HepG2 (cell line): Measurements from ENCODE around the gene DUXA. TPM values are rescaled to one million over a fixed set of nuclear protein-coding genes. Genes with fewer than 3 reads are reported as not detected.

ENCODE experiments used
- ATAC-seq: fragments of 200-7000 bp; cut with Tn5 transposase; 3 replicates; pipeline ENCODE4 v1.9.1; 2020; ENCODE audit warnings: mild to moderate bottlenecking, moderate library complexity
- BruUV-seq: library from RNA; stranded (reverse); fragments of 400-500 nt; replicated peaks from 2 replicates; lab custom pipeline; 2021; lab: Mats Ljungman, UMichigan
- CTCF ChIA-PET: fragments of 300-600 bp; formaldehyde crosslinking; extraction: SDS; loops from one replicate; lab custom pipeline; 2021; ENCODE audit warnings: low total read pairs, inconsistent platforms, low intra/inter-chr PET ratio; lab: Yijun Ruan, JAX
- POLR2A ChIA-PET: fragments of 350-600 bp; sonication (Branson Sonifier 250); formaldehyde crosslinking; loops from one replicate; lab custom pipeline; 2020; ENCODE audit warnings: antibody characterized with exemption, inconsistent platforms; lab: Yijun Ruan, JAX
- DNase-seq: peaks from one replicate; pipeline ENCODE4 v3.0.0-alpha.2; 2015; ENCODE audit warnings: low spot score
- FAIRE-seq: peaks from 3 replicates; lab custom pipeline; 2011; peaks lifted over from hg19 to GRCh38; lab: Jason Lieb, UNC
- H2AFZ ChIP-seq: one replicate; pipeline ENCODE4 v1.6.1; 2011; ENCODE audit warnings: low read length, inconsistent platforms
- H3K27ac ChIP-seq: fragments of 300-600 bp; 3 replicates; pipeline ENCODE4 v1.8.0; 2011; ENCODE audit warnings: mixed run types, mild to moderate bottlenecking, mixed read lengths, low read length, inconsistent platforms; ENCODE audit not compliant: insufficient read depth; ENCODE audit errors: extremely low read length
- H3K27me3 ChIP-seq, 2 experiments: fragments of 200-600 bp in 1 of 2; 2 replicates in 1 of 2; 3 replicates in 1 of 2; pipeline versions ENCODE4 v1.6.0 to v1.8.0; 2011; ENCODE audit warnings: low read length in 2 of 2, mild to moderate bottlenecking in 2 of 2, moderate library complexity in 2 of 2, inconsistent platforms in 1 of 2; ENCODE audit not compliant: insufficient read depth in 2 of 2, control insufficient read depth in 1 of 2
- H3K36me3 ChIP-seq, 2 experiments: fragments of 200-600 bp in 1 of 2; replicated peaks in 1 of 2; 2 replicates in 1 of 2; 3 replicates in 1 of 2; pipeline versions ENCODE4 v1.5.1 to v1.8.0; 2011; ENCODE audit warnings: low read length in 2 of 2, inconsistent platforms in 1 of 2; ENCODE audit not compliant: insufficient read depth in 2 of 2, control insufficient read depth in 1 of 2
- H3K4me1 ChIP-seq: 2 replicates; pipeline ENCODE4 v1.5.1; 2012; ENCODE audit warnings: low read length, inconsistent platforms; ENCODE audit not compliant: insufficient read depth
- H3K4me2 ChIP-seq: 2 replicates; pipeline ENCODE4 v1.6.0; 2011; ENCODE audit warnings: low read depth, low read length, inconsistent platforms
- H3K4me3 ChIP-seq, 3 experiments: fragments of 200-600 bp in 1 of 3; sonication (generic), shearing (Covaris generic) in 1 of 3; replicated peaks in 1 of 3; 2 replicates each; pipeline ENCODE4 v1.5.1; 2011 to 2016; ENCODE audit warnings: low read length in 3 of 3, inconsistent platforms in 2 of 3, low read depth in 2 of 3, mild to moderate bottlenecking in 2 of 3, control low read depth in 1 of 3, mixed read lengths in 1 of 3; ENCODE audit not compliant: insufficient read depth in 1 of 3
- H3K79me2 ChIP-seq: one replicate; pipeline ENCODE4 v1.6.1; 2011; ENCODE audit warnings: low read length, inconsistent platforms; ENCODE audit not compliant: insufficient read depth
- H3K9ac ChIP-seq: 2 replicates; pipeline ENCODE4 v1.6.0; 2011; ENCODE audit warnings: mild to moderate bottlenecking, low read depth, low read length, inconsistent platforms; ENCODE audit not compliant: insufficient read depth
- H3K9me3 ChIP-seq: 2 replicates; pipeline ENCODE4 v1.5.1; 2012; ENCODE audit warnings: mild to moderate bottlenecking, low read length
- H4K20me1 ChIP-seq: 2 replicates; pipeline ENCODE4 v1.6.0; 2011; ENCODE audit warnings: inconsistent platforms, mild to moderate bottlenecking, low read length, moderate library complexity; ENCODE audit not compliant: insufficient read depth
- NFATC3 ChIP-seq: sonication (generic); formaldehyde crosslinking; IDR thresholded peaks from 2 replicates; pipeline ENCODE4 v1.5.1; 2020; ENCODE audit warnings: mild to moderate bottlenecking, missing genetic modification reagents
- WGBS: methylation state at CpG from one replicate; pipeline ENCODE4 v1.1.6; 2017; ENCODE audit warnings: low lambda C conversion rate; 5-methylcytosine and 5-hydroxymethylcytosine counted together
- in situ Hi-C: cut with HindIII; loops from 2 replicates; pipeline ENCODE4 v1.10.0; 2017; ENCODE audit warnings: low pct_unique_long_range_greater_than_20kb; ENCODE audit not compliant: extremely low pct_ligation_motif_present
- intact Hi-C: fragments of 100-400 bp; cut with micrococcal nuclease; formaldehyde crosslinking; loops from one replicate; pipeline ENCODE4 v1.10.0; 2022; ENCODE audit not compliant: unreplicated experiment
- polyA plus RNA-seq, 8 experiments: library from polyadenylated mRNA; depleted of rRNA in 3 of 8; stranded (reverse) in 7 of 8; unstranded in 1 of 8; fragments of >200 nt; fragmentation: Illumina TruSeq in 4 of 8; extraction: Trizol in 4 of 8; gene quantifications; 2 replicates each; pipeline versions ENCODE4 v1.2.1 to v1.2.3, GENCODE V29; 2011 to 2016; ENCODE audit warnings: low read depth in 4 of 8, missing spikeins in 1 of 8, mixed read lengths in 1 of 8; ENCODE audit not compliant: insufficient read depth in 1 of 8
- total RNA-seq, 5 experiments: library from RNA; depleted of rRNA; stranded (reverse); fragments of >200 nt; fragmentation: Illumina TruSeq; extraction: Trizol; gene quantifications; 2 replicates each; pipeline ENCODE4 v1.2.3, GENCODE V29; 2016; ENCODE audit warnings: low read depth in 1 of 5
- TF ChIP-seq, protein P1 (sequence below): sonication (generic); formaldehyde crosslinking; IDR thresholded peaks from 2 replicates; pipeline ENCODE4 v1.5.0; 2020; ENCODE audit warnings: missing genetic modification reagents, mild to moderate bottlenecking, borderline replicate concordance
- TF ChIP-seq, protein P2 (sequence below): sonication (generic); formaldehyde crosslinking; IDR thresholded peaks from 2 replicates; pipeline ENCODE4 v1.5.0; 2020; ENCODE audit warnings: missing genetic modification reagents
- TF ChIP-seq, protein P3 (sequence below): sonication (generic); formaldehyde crosslinking; IDR thresholded peaks from 2 replicates; pipeline ENCODE4 v1.4.0; 2020; ENCODE audit warnings: missing genetic modification reagents
- TF ChIP-seq, protein P4 (sequence below): sonication (generic); formaldehyde crosslinking; IDR thresholded peaks from 2 replicates; pipeline ENCODE4 v1.9.0; 2021; ENCODE audit warnings: mild to moderate bottlenecking, missing genetic modification reagents

Gene DUXA
- total and polyA plus RNA-seq, 2 of the 13 experiments (the other 11 are each of a cell fraction or from before 2014, with no cell fraction given) = not detected

DNA sequence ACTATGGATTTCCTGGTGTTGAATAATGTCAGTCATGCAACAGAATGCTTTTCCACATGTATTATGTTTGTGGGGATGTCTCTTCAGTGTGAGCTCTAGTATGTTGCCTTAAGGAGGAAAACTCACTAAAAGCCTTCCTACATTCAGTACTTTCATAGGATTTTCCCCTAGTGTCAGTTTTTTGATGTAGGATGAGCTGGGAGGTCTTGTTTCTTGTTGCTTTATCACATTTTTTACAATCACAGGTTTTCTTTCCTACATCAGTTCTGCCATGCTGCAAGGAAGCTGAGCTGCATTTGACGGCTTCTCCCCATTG lies 56.0 kb downstream of the DUXA start:
- TF ChIP-seq, protein P1, sequence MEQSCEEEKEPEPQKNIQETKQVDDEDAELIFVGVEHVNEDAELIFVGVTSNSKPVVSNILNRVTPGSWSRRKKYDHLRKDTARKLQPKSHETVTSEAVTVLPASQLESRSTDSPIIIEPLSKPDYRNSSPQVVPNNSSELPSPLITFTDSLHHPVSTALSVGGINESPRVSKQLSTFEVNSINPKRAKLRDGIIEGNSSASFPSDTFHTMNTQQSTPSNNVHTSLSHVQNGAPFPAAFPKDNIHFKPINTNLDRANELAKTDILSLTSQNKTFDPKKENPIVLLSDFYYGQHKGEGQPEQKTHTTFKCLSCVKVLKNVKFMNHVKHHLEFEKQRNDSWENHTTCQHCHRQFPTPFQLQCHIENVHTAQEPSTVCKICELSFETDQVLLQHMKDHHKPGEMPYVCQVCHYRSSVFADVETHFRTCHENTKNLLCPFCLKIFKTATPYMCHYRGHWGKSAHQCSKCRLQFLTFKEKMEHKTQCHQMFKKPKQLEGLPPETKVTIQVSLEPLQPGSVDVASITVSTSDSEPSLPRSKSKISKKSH (CRISPR knock-in tag) = no peak
- TF ChIP-seq, protein P2, sequence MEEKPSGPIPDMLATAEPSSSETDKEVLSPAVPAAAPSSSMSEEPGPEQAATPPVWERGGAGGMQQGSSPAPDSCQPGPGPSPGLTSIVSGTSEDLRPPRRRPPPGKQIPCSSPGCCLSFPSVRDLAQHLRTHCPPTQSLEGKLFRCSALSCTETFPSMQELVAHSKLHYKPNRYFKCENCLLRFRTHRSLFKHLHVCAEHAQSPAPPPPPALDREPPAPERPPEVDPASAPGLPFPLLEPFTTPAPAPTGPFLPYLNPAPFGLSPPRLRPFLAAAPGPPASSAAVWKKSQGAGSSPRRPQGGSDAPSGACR (CRISPR knock-in tag) = no peak
- no peak for TF ChIP-seq NFATC3 (CRISPR knock-in tag)
- H4K20me1 ChIP-seq = no peaks in the 10 kb centered on the region
- no peaks in the 10 kb centered on the region for H3K36me3 ChIP-seq
- H3K9ac ChIP-seq = no peak overlapping the region
- ATAC-seq (no peak), DNase-seq (no peak), FAIRE-seq (no peak)
- in situ Hi-C loops = no loop called here
- H3K27me3 ChIP-seq = no peaks in the 10 kb centered on the region
- H3K4me1 ChIP-seq = no peaks in the 10 kb centered on the region
- ChIA-PET CTCF (no interaction called here), POLR2A (no interaction called here)
- no TSS peak for BruUV-seq
- peaks cover 59% of the 10 kb centered on the region for H3K9me3 ChIP-seq
- WGBS = 43% methylated on average over 1 of the region's 1 CpG
- no peak overlapping the region for H2AFZ ChIP-seq
- H3K4me2 ChIP-seq = no peak overlapping the region
- H3K27ac ChIP-seq = no peak overlapping the region
- intact Hi-C loops = no loop called here
- H3K4me3 ChIP-seq = no peak overlapping the region
- H3K79me2 ChIP-seq = no peaks in the 10 kb centered on the region

DNA sequence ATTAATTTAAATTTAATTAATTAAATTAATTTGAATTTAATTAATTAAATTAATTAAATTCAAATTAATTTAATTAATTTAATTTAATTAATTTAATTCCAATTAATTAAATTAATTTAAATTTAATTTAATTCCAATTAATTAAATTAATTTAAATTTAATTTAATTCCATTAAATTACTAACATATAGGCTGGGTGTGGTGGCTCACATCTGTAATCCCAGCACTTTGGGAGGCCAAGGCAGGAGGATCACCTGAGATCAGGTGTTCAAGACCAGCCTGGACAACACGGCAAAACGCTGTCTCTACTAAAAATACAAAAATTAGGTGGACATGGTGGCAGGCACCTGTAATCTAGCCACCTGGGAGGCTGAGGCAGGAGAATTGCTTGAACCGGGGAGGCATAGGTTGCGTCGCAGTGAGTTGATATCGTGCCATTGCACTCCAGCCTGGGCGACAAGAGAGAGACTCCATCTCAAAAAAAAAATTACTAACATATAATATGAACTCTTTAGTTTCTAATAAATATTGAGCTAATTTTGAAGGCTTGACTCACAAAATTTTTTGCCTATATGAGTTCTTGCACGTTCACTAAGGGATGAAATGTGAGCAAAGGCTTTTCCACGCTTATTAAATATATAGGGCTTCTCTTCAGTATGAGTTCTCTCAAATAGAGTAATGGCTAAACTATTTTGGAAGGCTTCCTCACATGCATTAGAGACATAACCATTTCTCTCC lies 56.5 kb downstream of the DUXA start:
- Histone ChIP-seq H3K9ac (no peak overlapping the region), H3K27ac (no peak overlapping the region), H3K4me2 (no peak overlapping the region), H3K4me1 (no peaks in the 10 kb centered on the region), H4K20me1 (no peaks in the 10 kb centered on the region), H3K9me3 (peaks cover 59% of the 10 kb centered on the region), H2AFZ (no peak overlapping the region), H3K4me3 (no peak overlapping the region), H3K79me2 (no peaks in the 10 kb centered on the region), H3K36me3 (no peaks in the 10 kb centered on the region), H3K27me3 (no peaks in the 10 kb centered on the region)
- WGBS = 60% methylated on average over 9 of the region's 9 CpGs
- DNase-seq (no peak), ATAC-seq (no peak), FAIRE-seq (no peak)
- ChIA-PET POLR2A (no interaction called here), CTCF (no interaction called here)
- intact Hi-C loops = no loop called here
- in situ Hi-C loops = no loop called here
- no TSS peak for BruUV-seq
- TF ChIP-seq, protein P3, sequence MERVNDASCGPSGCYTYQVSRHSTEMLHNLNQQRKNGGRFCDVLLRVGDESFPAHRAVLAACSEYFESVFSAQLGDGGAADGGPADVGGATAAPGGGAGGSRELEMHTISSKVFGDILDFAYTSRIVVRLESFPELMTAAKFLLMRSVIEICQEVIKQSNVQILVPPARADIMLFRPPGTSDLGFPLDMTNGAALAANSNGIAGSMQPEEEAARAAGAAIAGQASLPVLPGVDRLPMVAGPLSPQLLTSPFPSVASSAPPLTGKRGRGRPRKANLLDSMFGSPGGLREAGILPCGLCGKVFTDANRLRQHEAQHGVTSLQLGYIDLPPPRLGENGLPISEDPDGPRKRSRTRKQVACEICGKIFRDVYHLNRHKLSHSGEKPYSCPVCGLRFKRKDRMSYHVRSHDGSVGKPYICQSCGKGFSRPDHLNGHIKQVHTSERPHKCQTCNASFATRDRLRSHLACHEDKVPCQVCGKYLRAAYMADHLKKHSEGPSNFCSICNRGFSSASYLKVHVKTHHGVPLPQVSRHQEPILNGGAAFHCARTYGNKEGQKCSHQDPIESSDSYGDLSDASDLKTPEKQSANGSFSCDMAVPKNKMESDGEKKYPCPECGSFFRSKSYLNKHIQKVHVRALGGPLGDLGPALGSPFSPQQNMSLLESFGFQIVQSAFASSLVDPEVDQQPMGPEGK (CRISPR knock-in tag) = no peak
- TF ChIP-seq, protein P4, sequence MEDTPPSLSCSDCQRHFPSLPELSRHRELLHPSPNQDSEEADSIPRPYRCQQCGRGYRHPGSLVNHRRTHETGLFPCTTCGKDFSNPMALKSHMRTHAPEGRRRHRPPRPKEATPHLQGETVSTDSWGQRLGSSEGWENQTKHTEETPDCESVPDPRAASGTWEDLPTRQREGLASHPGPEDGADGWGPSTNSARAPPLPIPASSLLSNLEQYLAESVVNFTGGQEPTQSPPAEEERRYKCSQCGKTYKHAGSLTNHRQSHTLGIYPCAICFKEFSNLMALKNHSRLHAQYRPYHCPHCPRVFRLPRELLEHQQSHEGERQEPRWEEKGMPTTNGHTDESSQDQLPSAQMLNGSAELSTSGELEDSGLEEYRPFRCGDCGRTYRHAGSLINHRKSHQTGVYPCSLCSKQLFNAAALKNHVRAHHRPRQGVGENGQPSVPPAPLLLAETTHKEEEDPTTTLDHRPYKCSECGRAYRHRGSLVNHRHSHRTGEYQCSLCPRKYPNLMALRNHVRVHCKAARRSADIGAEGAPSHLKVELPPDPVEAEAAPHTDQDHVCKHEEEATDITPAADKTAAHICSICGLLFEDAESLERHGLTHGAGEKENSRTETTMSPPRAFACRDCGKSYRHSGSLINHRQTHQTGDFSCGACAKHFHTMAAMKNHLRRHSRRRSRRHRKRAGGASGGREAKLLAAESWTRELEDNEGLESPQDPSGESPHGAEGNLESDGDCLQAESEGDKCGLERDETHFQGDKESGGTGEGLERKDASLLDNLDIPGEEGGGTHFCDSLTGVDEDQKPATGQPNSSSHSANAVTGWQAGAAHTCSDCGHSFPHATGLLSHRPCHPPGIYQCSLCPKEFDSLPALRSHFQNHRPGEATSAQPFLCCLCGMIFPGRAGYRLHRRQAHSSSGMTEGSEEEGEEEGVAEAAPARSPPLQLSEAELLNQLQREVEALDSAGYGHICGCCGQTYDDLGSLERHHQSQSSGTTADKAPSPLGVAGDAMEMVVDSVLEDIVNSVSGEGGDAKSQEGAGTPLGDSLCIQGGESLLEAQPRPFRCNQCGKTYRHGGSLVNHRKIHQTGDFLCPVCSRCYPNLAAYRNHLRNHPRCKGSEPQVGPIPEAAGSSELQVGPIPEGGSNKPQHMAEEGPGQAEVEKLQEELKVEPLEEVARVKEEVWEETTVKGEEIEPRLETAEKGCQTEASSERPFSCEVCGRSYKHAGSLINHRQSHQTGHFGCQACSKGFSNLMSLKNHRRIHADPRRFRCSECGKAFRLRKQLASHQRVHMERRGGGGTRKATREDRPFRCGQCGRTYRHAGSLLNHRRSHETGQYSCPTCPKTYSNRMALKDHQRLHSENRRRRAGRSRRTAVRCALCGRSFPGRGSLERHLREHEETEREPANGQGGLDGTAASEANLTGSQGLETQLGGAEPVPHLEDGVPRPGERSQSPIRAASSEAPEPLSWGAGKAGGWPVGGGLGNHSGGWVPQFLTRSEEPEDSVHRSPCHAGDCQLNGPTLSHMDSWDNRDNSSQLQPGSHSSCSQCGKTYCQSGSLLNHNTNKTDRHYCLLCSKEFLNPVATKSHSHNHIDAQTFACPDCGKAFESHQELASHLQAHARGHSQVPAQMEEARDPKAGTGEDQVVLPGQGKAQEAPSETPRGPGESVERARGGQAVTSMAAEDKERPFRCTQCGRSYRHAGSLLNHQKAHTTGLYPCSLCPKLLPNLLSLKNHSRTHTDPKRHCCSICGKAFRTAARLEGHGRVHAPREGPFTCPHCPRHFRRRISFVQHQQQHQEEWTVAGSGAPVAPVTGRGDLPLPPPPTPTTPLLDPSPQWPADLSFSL (CRISPR knock-in tag) = no peak
